Loucy (cell line): ENCODE measurements around the gene TMEM51.

Source experiments
- H2AFZ ChIP-seq: fragments of 200-600 bp; sonication (generic); 2 replicates; pipeline ENCODE4 v1.6.0; 2016; ENCODE audit warnings: antibody characterized with exemption, mild to moderate bottlenecking, low read length, moderate library complexity
- H3F3A ChIP-seq: fragments of 200-600 bp; 2 replicates; pipeline ENCODE4 v1.6.0; 2016; ENCODE audit warnings: antibody characterized with exemption, low read depth, mild to moderate bottlenecking
- H3K27me3 ChIP-seq: fragments of 200-600 bp; sonication (generic); 2 replicates; pipeline ENCODE4 v1.6.1; 2014; ENCODE audit warnings: low read length, mild to moderate bottlenecking; ENCODE audit not compliant: insufficient read depth, poor library complexity, severe bottlenecking
- H3K36me3 ChIP-seq: fragments of 200-600 bp; sonication (generic); 2 replicates; pipeline ENCODE4 v1.6.1; 2016; ENCODE audit warnings: low read length; ENCODE audit not compliant: insufficient read depth
- H3K4me1 ChIP-seq: fragments of 200-600 bp; sonication (generic); 2 replicates; pipeline ENCODE4 v1.5.1; 2014; ENCODE audit warnings: low read length, mild to moderate bottlenecking; ENCODE audit not compliant: insufficient read depth, poor library complexity, severe bottlenecking
- H3K4me2 ChIP-seq: fragments of 200-600 bp; sonication (generic); 2 replicates; pipeline ENCODE4 v1.6.0; 2014; ENCODE audit warnings: antibody characterized with exemption, low read length, low read depth, mild to moderate bottlenecking; ENCODE audit not compliant: poor library complexity, severe bottlenecking
- H3K4me3 ChIP-seq: fragments of 200-600 bp; sonication (generic); 2 replicates; pipeline ENCODE4 v1.5.1; 2014; ENCODE audit warnings: low read length, mild to moderate bottlenecking, mixed read lengths; ENCODE audit not compliant: poor library complexity, severe bottlenecking
- H3K79me2 ChIP-seq: fragments of 200-600 bp; sonication (generic); 2 replicates; pipeline ENCODE4 v1.6.1; 2014; ENCODE audit warnings: low read length; ENCODE audit not compliant: insufficient read depth
- H3K9ac ChIP-seq: fragments of 200-600 bp; sonication (generic); 2 replicates; pipeline ENCODE4 v1.6.0; 2014; ENCODE audit warnings: mild to moderate bottlenecking, low read depth, low read length, moderate library complexity; ENCODE audit not compliant: poor library complexity, severe bottlenecking
- H3K9me2 ChIP-seq: fragments of 200-600 bp; sonication (generic); replicated peaks from 2 replicates; pipeline ENCODE4 v1.6.1; 2016; ENCODE audit warnings: low read depth, low read length, mixed read lengths
- H3K9me3 ChIP-seq: fragments of 200-600 bp; sonication (generic); 2 replicates; pipeline ENCODE4 v1.6.1; 2014; ENCODE audit warnings: mild to moderate bottlenecking, antibody characterized with exemption, low read length, low read depth; ENCODE audit not compliant: insufficient read depth
- H4K20me1 ChIP-seq: fragments of 200-600 bp; sonication (generic); 2 replicates; pipeline ENCODE4 v1.6.0; 2014; ENCODE audit warnings: antibody characterized with exemption, low read length, mild to moderate bottlenecking; ENCODE audit not compliant: insufficient read depth, poor library complexity, severe bottlenecking
- EZH2phosphoT487 ChIP-seq: fragments of 200-600 bp; IDR thresholded peaks from 2 replicates; pipeline ENCODE4 v1.6.1; 2018; ENCODE audit warnings: antibody characterized with exemption, mild to moderate bottlenecking, moderate library complexity, borderline replicate concordance
- TF ChIP-seq, protein P1 (sequence below): fragments of 200-600 bp; sonication (generic); conservative IDR thresholded peaks from 2 replicates; pipeline ENCODE4 v1.5.1; 2014; ENCODE audit warnings: mild to moderate bottlenecking, antibody characterized with exemption, low read length

The TMEM51 gene, protein sequence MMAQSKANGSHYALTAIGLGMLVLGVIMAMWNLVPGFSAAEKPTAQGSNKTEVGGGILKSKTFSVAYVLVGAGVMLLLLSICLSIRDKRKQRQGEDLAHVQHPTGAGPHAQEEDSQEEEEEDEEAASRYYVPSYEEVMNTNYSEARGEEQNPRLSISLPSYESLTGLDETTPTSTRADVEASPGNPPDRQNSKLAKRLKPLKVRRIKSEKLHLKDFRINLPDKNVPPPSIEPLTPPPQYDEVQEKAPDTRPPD

DNA sequence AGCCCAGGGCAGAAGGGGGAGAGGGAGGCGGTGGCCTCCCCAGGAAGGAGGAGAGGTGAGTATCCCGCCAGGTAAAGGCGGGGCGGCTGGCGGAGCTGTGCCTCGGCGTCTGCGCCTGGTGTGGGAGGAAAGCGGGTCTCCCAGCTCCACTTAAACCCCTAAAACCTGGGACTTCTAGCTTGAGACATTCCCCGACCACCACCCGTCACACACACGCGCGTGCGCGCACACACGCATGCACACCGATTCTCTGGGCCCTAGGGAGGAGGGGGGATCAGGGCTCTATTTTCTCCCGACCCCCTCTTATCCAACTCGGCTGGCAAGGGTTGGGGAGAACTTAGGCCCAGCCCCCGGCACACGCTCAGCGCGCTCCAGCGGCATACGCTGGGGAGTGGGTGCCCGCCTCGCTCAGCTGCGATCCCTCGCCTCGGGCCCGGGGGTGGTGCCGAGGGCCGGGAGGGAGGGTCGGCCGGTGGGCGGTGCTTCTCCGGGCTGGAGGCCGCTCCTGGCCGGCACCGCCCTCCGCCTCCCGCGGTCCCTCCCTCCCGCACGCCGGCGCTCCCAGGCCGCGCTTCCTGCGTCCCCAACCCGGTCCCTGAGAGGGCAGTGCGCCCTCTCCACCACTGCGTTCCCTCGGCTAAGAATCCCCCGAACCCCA lies at the start of gene TMEM51:
TSS of gene TMEM51 (plus strand) at position 564 of the 658 bp plus-strand sequence. CDS start 61,341 bp downstream, outside the sequence.
- Histone ChIP-seq H4K20me1 (no peaks in the 10 kb centered on the region), H3K9me2 (no peaks in the 10 kb centered on the region), H3K4me2 (peak within 1 kb of the TSS; percentile 89), H3F3A (no peaks in the 10 kb centered on the region), H2AFZ (peak within 1 kb of the TSS; percentile 94), H3K36me3 (no peaks in the 10 kb centered on the region), H3K9ac (peak within 1 kb of the TSS; percentile 1), H3K4me1 (no peaks in the 10 kb centered on the region), H3K4me3 (peak within 1 kb of the TSS; percentile 69), H3K9me3 (no peaks in the 10 kb centered on the region), H3K27me3 (peaks cover 12% of the 10 kb centered on the region), H3K79me2 (no peaks in the 10 kb centered on the region)
- TF ChIP-seq EZH2phosphoT487 = no peak
- TF ChIP-seq, protein P1, sequence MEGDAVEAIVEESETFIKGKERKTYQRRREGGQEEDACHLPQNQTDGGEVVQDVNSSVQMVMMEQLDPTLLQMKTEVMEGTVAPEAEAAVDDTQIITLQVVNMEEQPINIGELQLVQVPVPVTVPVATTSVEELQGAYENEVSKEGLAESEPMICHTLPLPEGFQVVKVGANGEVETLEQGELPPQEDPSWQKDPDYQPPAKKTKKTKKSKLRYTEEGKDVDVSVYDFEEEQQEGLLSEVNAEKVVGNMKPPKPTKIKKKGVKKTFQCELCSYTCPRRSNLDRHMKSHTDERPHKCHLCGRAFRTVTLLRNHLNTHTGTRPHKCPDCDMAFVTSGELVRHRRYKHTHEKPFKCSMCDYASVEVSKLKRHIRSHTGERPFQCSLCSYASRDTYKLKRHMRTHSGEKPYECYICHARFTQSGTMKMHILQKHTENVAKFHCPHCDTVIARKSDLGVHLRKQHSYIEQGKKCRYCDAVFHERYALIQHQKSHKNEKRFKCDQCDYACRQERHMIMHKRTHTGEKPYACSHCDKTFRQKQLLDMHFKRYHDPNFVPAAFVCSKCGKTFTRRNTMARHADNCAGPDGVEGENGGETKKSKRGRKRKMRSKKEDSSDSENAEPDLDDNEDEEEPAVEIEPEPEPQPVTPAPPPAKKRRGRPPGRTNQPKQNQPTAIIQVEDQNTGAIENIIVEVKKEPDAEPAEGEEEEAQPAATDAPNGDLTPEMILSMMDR = no peak

DNA sequence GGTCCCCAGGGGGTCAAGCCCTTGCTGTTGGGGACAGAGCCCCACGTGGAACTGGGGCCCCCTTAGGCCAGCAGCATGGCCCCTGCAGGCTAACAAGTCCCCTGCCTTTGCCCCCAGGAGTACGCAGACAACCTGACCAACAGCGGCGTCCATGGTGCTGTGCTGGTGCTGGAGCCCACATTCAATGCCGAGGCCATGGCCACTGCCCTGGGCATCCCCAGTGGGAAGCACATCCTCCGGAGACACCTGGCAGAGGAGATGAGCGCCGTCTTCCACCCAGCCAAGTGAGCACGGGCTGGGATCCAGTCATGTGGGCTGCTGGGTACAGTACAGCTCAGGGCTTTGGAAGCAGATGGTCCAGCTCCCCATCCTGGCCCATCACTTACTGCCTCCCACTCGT lies 49.6 kb upstream of the TMEM51 start:
- H3K9me3 ChIP-seq = no peaks in the 10 kb centered on the region
- no peak overlapping the region for H3K4me2 ChIP-seq
- no peak overlapping the region for H3K4me3 ChIP-seq
- no peaks in the 10 kb centered on the region for H3K36me3 ChIP-seq
- no peaks in the 10 kb centered on the region for H4K20me1 ChIP-seq
- H3K79me2 ChIP-seq = no peaks in the 10 kb centered on the region
- TF ChIP-seq, protein P1 = no peak
- TF ChIP-seq EZH2phosphoT487 = no peak
- no peaks in the 10 kb centered on the region for H3F3A ChIP-seq
- no peaks in the 10 kb centered on the region for H3K4me1 ChIP-seq
- no peaks in the 10 kb centered on the region for H3K27me3 ChIP-seq
- no peak overlapping the region for H2AFZ ChIP-seq
- H3K9ac ChIP-seq = no peak overlapping the region
- H3K9me2 ChIP-seq = no peaks in the 10 kb centered on the region

DNA sequence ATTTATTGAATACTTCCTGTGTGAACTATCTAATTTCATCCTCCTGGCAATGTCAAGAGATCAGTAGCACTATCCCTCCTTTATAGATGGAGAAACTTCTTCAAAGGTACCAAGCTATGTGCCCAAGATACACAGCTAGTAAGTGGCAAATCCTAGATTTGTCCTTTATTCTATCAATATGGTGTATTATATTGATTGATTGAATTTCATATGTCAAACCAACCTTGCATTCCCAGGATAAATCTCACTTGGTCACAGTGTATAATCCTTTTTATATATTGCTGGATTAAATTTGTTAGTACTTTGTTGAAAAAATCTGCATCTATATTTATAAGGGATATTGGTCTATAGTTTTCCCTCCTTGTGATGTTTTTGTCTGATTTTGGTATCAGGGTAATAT lies 48.8 kb upstream of the TMEM51 start:
- Histone ChIP-seq H3K4me1 (no peaks in the 10 kb centered on the region), H3F3A (no peaks in the 10 kb centered on the region), H3K79me2 (no peaks in the 10 kb centered on the region), H3K4me3 (no peak overlapping the region), H3K9me3 (no peaks in the 10 kb centered on the region), H3K4me2 (no peak overlapping the region), H4K20me1 (no peaks in the 10 kb centered on the region), H3K27me3 (no peaks in the 10 kb centered on the region), H3K36me3 (no peaks in the 10 kb centered on the region), H3K9ac (no peak overlapping the region), H3K9me2 (no peaks in the 10 kb centered on the region), H2AFZ (no peak overlapping the region)
- TF ChIP-seq EZH2phosphoT487 = no peak
- TF ChIP-seq, protein P1 = no peak
